ENCODE results near the gene OR10H3.
"Not testable (repeated sequence)": the region's sequence is repeated elsewhere in the genome, so short reads cannot be mapped to it uniquely, and the experiment has no call there.

Gene OR10H3

DNA sequence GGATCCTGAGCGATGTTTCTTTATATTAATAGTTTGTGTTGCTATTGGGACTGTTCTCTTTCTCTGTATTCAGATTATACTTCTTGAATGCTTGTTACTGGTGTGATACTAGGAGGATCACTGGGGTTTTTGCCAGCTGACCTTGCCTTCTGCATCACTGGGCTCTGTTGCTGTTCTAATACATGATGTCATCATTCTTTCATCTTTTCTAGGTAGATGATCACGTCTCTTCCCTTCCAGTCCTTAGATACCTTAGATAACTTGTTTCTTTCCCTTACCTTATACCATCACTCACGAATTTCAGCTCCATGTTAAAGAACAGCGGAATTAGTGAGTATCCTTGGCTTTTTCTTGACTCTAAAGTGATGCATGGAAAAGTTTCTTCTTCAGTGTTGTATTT is at the start of gene OR10H3:
Gene OR10H3 (plus strand): TSS at position 264 of the 400 bp plus-strand sequence. CDS start 3,408 bp downstream, outside the sequence.
- no peak for DNase-seq

GRCh38 chr19:15696654-15697194 is 41.1 kb upstream of the OR10H3 start:
- no peak for DNase-seq

- peak; percentile 80 for DNase-seq
Measured at GRCh38 chr19:15701757-15702533, 35.8 kb upstream of the OR10H3 start.

GRCh38 chr19:15702534-15702930 is 35.3 kb upstream of the OR10H3 start:
- peak; percentile 85 for DNase-seq

DNA sequence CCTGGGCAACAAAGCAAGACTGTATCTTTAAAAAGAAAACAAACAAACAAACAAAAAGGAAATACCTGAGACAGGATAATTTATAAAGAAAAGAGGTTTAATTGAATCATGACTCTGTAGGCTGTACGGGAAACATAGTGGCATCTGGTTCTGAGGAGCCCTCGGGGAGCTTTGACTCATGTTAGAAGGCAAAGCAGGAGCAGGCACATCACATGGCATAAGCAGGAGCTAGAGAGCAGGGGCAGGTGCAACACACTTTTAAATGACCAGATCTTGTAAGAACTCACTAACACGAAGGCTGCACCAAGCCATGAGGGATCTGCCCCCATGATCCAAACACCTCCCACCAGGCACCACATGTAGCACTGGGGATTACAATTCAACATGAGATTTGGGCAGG is 23.1 kb upstream of the OR10H3 start:
- no peak for DNase-seq

DNA sequence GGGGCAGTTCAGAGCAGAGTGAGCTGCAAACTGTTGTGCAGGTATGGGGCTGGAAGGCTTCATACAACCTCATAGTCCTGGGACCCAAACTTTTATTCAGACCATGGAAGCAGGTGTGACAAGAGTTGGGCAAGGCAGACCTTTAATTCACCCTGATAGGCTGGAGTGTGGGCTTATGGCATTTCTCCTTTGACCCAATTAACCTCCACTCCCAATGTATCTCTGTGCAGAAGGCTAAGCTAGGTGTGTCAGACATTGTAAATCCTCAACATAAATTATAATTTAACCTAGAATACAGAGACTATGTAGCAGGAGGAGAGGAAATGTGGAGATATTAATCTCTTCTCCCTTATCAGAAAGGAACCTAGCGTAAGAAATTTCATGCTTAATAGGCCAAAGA is 22.1 kb upstream of the OR10H3 start:
- DNase-seq: no peak

- no peak for DNase-seq
Measured at GRCh38 chr19:15717809-15718208, 20.0 kb upstream of the OR10H3 start.

GRCh38 chr19:15721268-15721667 is 16.5 kb upstream of the OR10H3 start:
- DNase-seq: no peak

- DNase-seq: no peak
Measured at GRCh38 chr19:15722956-15723355, 14.8 kb upstream of the OR10H3 start.

- no peak for DNase-seq
Measured at GRCh38 chr19:15727724-15728123, 10.1 kb upstream of the OR10H3 start, which contains the start of gene OR10H2. OR10H2 (plus strand) TSS chr19:15728024; CDS start chr19:15728044, 20 bp downstream.

- no peak for DNase-seq
Measured at GRCh38 chr19:15730538-15730937, 7.2 kb upstream of the OR10H3 start.

- no peak for DNase-seq
Measured at GRCh38 chr19:15732388-15732787, 5.4 kb upstream of the OR10H3 start.

GRCh38 chr19:15733895-15734294 is 3.9 kb upstream of the OR10H3 start:
- DNase-seq: no peak

- DNase-seq: no peak
Measured at GRCh38 chr19:15740785-15741184, 3.0 kb downstream of the OR10H3 start.

DNA sequence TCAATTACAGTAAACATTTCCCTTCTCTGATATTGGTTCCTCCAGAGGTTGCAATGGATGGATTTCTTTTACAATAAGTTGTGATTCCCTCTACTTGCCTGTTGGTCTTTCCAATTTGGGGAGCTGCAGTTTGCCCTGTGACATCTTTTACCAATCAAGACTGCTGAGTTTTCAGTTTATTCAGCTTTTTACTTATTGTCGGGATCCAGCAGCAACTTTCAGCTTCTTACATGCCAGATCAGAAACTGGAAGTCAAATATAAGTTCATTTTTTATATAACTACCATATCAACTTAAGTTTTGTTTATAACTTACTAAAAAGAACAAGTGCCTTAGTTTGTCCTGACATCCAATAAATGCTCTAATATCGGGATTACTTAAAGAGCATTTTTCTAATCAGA is 10.5 kb downstream of the OR10H3 start:
- DNase-seq: no peak

DNA sequence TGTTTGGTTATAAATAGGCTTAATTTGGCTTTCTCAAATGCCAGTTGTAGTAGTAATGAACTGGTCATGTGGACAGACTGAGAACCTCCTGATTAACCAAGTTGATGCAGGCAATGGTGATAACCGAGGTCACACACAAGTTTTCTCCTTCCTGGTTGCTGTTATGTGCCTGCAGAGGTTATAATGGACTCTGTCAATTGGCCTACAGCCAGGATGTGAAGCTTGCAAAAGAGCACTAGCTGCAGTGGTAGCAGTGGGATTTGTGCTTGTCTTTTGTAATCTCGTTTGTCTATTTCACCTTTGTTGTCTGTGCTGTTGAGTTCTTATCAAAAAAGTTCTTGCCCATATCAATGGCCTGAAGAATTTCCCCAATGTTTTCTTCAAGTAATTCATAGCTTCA is 20.6 kb downstream of the OR10H3 start:
- DNase-seq: no peak

DNA sequence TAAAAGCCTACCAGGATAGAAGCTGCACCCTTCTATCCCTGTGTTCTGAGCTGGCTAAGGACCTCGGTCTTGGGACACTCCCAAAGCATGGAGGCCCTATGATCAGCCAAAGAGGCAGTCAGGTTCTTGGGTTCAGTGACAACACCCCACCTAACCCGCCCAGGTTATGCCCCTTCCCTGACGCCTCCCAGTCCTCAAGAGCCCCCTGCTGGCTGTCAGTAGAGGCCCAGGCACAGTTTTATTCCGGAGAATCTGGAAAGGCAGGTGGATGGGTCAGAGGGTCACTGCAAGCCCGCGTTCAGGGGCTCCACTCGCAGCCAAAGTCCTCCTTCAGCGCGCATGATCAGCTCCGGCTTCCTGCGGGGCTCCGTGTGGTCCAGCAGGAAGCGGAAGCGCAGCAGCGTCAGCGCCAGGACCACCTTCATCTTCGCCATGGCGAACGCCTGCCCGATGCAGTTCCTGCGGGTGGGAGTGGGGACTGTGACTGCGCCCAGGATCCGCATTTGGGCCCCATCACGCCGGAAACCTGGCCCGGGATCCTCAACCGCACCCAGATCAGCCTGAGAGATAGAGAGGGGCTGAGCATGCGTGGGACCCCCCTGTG is 22.3 kb downstream of the OR10H3 start:
- DNase-seq: no peak

GRCh38 chr19:15769586-15769985 is 31.8 kb downstream of the OR10H3 start:
- DNase-seq: no peak

- DNase-seq: not testable (repeated sequence)
Measured at GRCh38 chr19:15774159-15774558, 36.4 kb downstream of the OR10H3 start.

DNA sequence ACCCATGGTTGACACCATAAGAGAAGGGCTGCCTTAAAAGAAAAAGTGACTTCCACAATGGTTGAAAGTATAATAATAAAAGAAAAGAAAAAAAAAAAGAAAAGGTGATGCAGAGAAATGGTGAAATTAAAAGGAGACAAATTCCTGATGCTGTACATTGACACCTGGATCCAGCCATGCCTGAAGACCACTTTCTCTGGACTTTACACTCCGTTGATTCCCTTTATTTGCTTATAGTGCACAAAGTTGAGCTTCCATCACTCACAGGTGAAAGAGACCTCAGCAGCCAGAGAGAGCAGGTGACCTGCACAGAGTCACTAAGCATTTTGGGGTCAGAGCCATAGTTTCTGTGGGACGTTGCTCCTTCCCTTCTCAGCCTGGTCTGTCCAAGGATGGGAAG is 37.5 kb downstream of the OR10H3 start:
- DNase-seq: no peak

- no peak for DNase-seq
Measured at GRCh38 chr19:15776264-15776663, 38.5 kb downstream of the OR10H3 start.

DNA sequence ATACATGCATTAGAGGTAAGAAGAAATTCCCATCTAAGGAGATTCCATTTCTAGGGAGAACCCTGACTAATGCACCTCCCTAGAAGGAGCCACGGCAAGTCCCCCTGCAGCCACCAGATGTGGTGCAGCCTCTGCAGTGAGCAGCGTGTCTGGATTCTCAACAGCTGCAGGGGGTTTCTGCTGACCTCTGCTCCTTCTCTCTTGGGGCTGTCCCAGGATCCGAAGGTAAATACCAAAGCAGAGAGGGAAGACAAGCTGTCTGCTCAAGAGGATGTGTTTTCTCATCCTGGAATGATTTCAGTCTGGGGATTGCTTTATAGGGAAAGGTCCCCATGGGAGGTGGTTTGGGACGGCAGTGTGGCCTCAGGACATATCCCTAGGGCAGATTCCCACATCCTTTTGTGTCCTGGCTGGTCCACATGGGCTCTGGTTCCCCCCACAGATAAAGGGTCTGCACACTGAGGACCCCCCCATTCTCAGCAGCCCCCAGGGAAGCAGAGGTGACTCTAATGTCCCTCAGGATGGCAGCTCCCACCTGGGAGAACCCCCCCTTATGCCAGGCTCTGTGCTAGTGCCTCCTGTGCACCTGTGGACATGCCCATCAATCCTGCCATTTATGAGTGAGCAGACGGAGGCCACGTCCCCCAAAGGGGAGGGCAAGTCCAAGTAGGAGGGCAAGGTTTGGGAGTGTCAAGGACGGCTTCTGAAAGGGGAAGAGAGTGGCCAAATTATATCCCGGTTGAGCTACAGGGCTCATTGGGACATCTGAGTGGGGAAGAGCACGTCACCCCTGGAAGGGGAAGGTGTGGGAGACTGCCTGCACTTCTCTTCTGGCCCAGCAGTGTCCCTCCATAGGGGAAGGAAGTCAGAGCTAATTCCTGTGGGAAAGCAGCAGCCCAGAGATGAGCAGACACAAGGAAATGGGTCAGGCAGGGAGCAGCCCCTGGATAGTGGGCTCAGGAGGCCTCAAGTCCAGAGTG is 39.5 kb downstream of the OR10H3 start:
- DNase-seq: no peak

Measured in DMS79 treated with DMSO at 0.1 percent for 48 hours (cell line).